ENCODE data around the gene THSD7A.

The THSD7A gene

GRCh38 chr7:11464624-11465023 lies 367.4 kb downstream of the THSD7A start:
- TF ChIP-seq CTCF (IDR thresholded peaks at IDR 0.05; ENCODE audit: control insufficient read depth, extremely low read depth, insufficient read depth) = no peak

DNA sequence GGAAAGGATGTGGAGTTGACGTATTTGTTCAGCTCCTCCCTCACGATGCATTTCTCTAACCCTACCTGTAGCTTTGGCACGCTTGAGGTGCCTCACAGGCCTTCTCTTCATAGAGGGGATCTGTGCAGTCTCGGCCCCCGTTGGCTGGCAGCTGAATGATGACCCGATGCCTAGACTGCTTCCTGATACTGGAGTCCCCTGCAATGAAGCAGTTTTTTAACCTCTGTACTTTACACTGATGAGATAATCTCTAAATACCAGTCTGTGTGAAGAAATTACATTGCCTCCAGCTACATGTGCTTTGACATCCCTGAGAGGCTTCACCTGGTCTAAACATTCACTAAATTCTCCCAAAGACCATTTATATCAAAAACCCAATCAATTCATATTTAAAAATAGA lies 370.1 kb downstream of the THSD7A start:
- TF ChIP-seq CTCF (IDR thresholded peaks at IDR 0.05; ENCODE audit: control insufficient read depth, extremely low read depth, insufficient read depth) = no peak
- H3K4me3 ChIP-seq (ENCODE audit: low read depth, low read length) = no peak overlapping the region
- DNase-seq (ENCODE audit: low read depth) = no peak

More at GRCh38 chr7:11464624-11465023, 367.4 kb downstream of the THSD7A start:
- H3K4me3 ChIP-seq (ENCODE audit: low read depth, low read length) = no peak overlapping the region
- no peak for DNase-seq (ENCODE audit: low read depth)

GRCh38 chr7:11458736-11459483 lies 373.1 kb downstream of the THSD7A start:
- H3K4me3 ChIP-seq (ENCODE audit: low read depth, low read length) = no peak overlapping the region
- no peak for DNase-seq (ENCODE audit: low read depth)
- no peak for TF ChIP-seq CTCF (IDR thresholded peaks at IDR 0.05; ENCODE audit: control insufficient read depth, extremely low read depth, insufficient read depth)

DNA sequence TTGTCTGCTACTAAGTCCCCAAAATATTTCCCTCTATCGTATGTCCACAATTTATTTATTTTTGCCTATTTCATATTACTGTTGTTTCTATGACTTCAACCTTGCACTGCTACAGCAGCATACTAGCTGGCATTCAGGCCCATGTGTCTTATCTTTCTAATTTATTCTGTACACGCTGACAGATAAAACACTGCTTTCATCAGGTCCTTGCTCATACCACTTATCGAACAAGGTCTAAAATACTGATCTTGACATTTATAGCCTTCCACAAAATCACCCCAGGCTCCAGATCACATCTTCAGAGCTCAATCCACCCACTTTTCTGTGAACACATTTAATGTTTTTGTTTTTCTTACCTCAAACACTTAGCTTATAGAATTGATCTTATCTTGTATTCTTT lies 374.6 kb downstream of the THSD7A start:
- DNase-seq (ENCODE audit: low read depth) = no peak
- H3K4me3 ChIP-seq (ENCODE audit: low read depth, low read length) = no peak overlapping the region
- no peak for TF ChIP-seq CTCF (IDR thresholded peaks at IDR 0.05; ENCODE audit: control insufficient read depth, extremely low read depth, insufficient read depth)

DNA sequence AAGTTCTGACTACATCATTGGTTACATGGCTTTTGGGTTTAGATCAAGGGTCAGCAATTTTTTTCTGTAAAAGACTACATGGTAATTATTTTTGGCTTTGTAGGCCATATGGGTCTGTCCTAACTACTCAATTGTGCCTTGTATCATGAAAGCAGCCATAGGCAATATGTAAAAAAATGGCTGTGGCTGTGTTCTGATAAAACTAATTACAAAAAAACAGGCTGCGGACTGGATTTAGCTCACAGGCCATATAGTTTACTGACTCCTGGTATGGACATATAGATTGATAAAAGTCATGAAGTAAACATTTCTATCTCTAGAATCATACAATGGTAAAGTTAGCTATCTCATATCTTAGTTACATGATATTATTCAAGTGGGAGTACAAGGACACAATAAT lies 375.4 kb downstream of the THSD7A start:
- DNase-seq (ENCODE audit: low read depth) = no peak
- H3K4me3 ChIP-seq (ENCODE audit: low read depth, low read length) = no peak overlapping the region
- no peak for TF ChIP-seq CTCF (IDR thresholded peaks at IDR 0.05; ENCODE audit: control insufficient read depth, extremely low read depth, insufficient read depth)

DNA sequence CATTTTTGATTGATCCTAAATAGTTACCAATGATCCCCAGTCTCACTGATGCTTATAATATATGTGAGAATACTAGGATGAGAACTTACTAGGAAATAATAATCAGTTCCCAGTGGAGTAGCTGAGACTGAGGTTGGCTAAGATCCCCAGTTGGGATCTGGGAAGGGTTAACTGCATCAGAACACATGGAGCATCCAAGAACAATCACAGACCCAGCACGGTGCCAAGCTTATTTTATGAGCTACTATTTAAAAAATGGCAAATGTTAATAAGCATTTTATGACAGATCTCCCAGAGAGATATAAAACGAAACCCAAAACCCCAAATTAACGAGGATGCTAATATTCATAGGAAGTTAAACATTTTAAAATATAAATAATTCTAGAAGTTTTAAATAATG lies 379.5 kb downstream of the THSD7A start:
- no peak for TF ChIP-seq CTCF (IDR thresholded peaks at IDR 0.05; ENCODE audit: control insufficient read depth, extremely low read depth, insufficient read depth)
- H3K4me3 ChIP-seq (ENCODE audit: low read depth, low read length) = no peak overlapping the region
- DNase-seq (ENCODE audit: low read depth) = peak; percentile 93

DNA sequence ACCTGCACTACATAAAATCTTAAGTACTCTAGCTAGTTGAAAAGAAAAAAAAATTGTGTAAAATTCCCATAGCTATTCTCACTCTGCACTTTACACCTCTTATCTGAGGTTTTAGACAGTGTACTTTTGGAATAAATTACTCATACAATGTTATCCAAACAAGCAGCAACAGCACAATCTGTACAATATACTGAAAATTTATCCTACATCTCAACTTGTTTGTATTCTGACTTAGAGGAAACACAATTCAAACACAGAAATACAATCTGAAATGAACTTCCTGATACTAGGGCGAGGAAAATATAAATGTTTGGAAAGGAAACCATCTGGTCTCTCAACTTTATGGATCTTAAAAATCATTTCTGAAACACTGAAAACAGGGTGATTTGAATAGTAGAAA lies 381.7 kb downstream of the THSD7A start:
- no peak overlapping the region for H3K4me3 ChIP-seq (ENCODE audit: low read depth, low read length)
- TF ChIP-seq CTCF (IDR thresholded peaks at IDR 0.05; ENCODE audit: control insufficient read depth, extremely low read depth, insufficient read depth) = no peak
- DNase-seq (ENCODE audit: low read depth) = peak; percentile 58

Data from LNCaP clone FGC (cell line).